OCI-LY7 (cell line): ENCODE measurements around the gene DDN. TPM values are rescaled to one million over a fixed set of nuclear protein-coding genes. Genes with fewer than 3 reads are reported as not detected.

Experiments
- BruUV-seq: library from RNA; stranded (reverse); fragments of 400-500 nt; replicated peaks from 2 replicates; lab custom pipeline; 2021; lab: Mats Ljungman, UMichigan
- CTCF ChIA-PET: fragments of 300-600 bp; sonication (Branson Sonifier 250); formaldehyde crosslinking; loops from one replicate; lab custom pipeline; 2022; ENCODE audit warnings: antibody characterized with exemption; ENCODE audit not compliant: unreplicated experiment; lab: Charles Lee
- POLR2A ChIA-PET: fragments of 300-600 bp; sonication (Branson Sonifier 250); formaldehyde crosslinking; loops from one replicate; lab custom pipeline; 2022; ENCODE audit warnings: antibody characterized with exemption; lab: Charles Lee
- DNase-seq: peaks from one replicate; pipeline ENCODE4 v3.0.0-alpha.2; 2015; ENCODE audit warnings: low spot score
- H2AFZ ChIP-seq: fragments of 200-600 bp; sonication (generic), shearing (Covaris generic); 2 replicates; pipeline ENCODE4 v1.6.1; 2014; ENCODE audit warnings: mild to moderate bottlenecking, antibody characterized with exemption, low read length, moderate library complexity
- H3K27ac ChIP-seq: fragments of 200-600 bp; sonication (generic); 2 replicates; pipeline ENCODE4 v1.5.1; 2014; ENCODE audit warnings: mixed run types, low read depth, mild to moderate bottlenecking, moderate library complexity, low read length, inconsistent platforms; ENCODE audit not compliant: poor library complexity, severe bottlenecking
- H3K36me3 ChIP-seq: fragments of 200-600 bp; sonication (generic); 2 replicates; pipeline ENCODE4 v1.6.1; 2014; ENCODE audit warnings: mild to moderate bottlenecking, antibody characterized with exemption, low read length, moderate library complexity, mixed read lengths; ENCODE audit not compliant: insufficient read depth
- H3K4me1 ChIP-seq: fragments of 200-600 bp; sonication (generic); 2 replicates; pipeline ENCODE4 v1.5.1; 2014; ENCODE audit warnings: mild to moderate bottlenecking, low read length; ENCODE audit not compliant: insufficient read depth, poor library complexity, severe bottlenecking
- H3K4me2 ChIP-seq: fragments of 200-600 bp; sonication (generic); 2 replicates; pipeline ENCODE4 v1.6.1; 2014; ENCODE audit warnings: mild to moderate bottlenecking, low read length
- H3K4me3 ChIP-seq: fragments of 200-600 bp; sonication (generic); 2 replicates; pipeline ENCODE4 v1.5.1; 2014; ENCODE audit warnings: mild to moderate bottlenecking, low read depth, low read length; ENCODE audit not compliant: poor library complexity, severe bottlenecking
- H3K79me2 ChIP-seq: fragments of 200-600 bp; sonication (generic); 2 replicates; pipeline ENCODE4 v1.6.1; 2016; ENCODE audit warnings: low read depth, mild to moderate bottlenecking, low read length, moderate library complexity, mixed read lengths; ENCODE audit not compliant: insufficient read depth
- H3K9me2 ChIP-seq: fragments of 200-600 bp; sonication (generic); 2 replicates; pipeline ENCODE4 v1.6.1; 2016; ENCODE audit warnings: mild to moderate bottlenecking, low read length, mixed read lengths; ENCODE audit not compliant: insufficient read depth
- H3K9me3 ChIP-seq: fragments of 200-600 bp; sonication (generic); 2 replicates; pipeline ENCODE4 v1.6.1; 2014; ENCODE audit warnings: mild to moderate bottlenecking, mixed run types, low read length, mixed read lengths
- H4K20me1 ChIP-seq: fragments of 200-600 bp; sonication (generic); 2 replicates; pipeline ENCODE4 v1.6.1; 2014; ENCODE audit warnings: mild to moderate bottlenecking, antibody characterized with exemption, low read length, moderate library complexity, mixed read lengths; ENCODE audit not compliant: insufficient read depth
- CTCF ChIP-seq: fragments of 200-600 bp; sonication (generic); conservative IDR thresholded peaks from 2 replicates; pipeline ENCODE4 v1.5.1; 2014; ENCODE audit warnings: mild to moderate bottlenecking, antibody characterized with exemption, low read length, moderate library complexity, mixed read lengths
- EZH2phosphoT487 ChIP-seq: fragments of 200-600 bp; sonication (generic); IDR thresholded peaks from 2 replicates; pipeline ENCODE4 v1.6.1; 2018; ENCODE audit warnings: low read depth, borderline replicate concordance, mild to moderate bottlenecking, mixed run types, antibody characterized with exemption, low read length, moderate library complexity, mixed read lengths
- intact Hi-C: fragments of 100-400 bp; cut with micrococcal nuclease; formaldehyde crosslinking; loops from one replicate; pipeline ENCODE4 v1.10.0; 2022; ENCODE audit not compliant: unreplicated experiment
- total RNA-seq, 2 experiments: library from RNA; depleted of rRNA in 1 of 2; stranded (reverse); fragments of >200 nt in 1 of 2; shearing (Covaris generic) in 1 of 2; gene quantifications; 2 replicates each; pipeline ENCODE4 v1.2.3, GENCODE V29; 2014 to 2022

DDN gene
- total RNA-seq, 2 experiments from 2014 or later = 0.13 TPM; not detected in 1

- no peak overlapping the region for H3K4me3 ChIP-seq
- H3K36me3 ChIP-seq = peaks cover 99% of the 10 kb centered on the region
- no peaks in the 10 kb centered on the region for H3K4me1 ChIP-seq
- H3K4me2 ChIP-seq = no peak overlapping the region
- H3K9me2 ChIP-seq = no peaks in the 10 kb centered on the region
- CTCF ChIA-PET = no interaction called here
- intact Hi-C loops = no loop called here
- TF ChIP-seq CTCF (no peak), EZH2phosphoT487 (no peak)
- H3K79me2 ChIP-seq = no peaks in the 10 kb centered on the region
- no peak overlapping the region for H3K27ac ChIP-seq
- no peak overlapping the region for H2AFZ ChIP-seq
- no peaks in the 10 kb centered on the region for H4K20me1 ChIP-seq
- DNase-seq = no peak
- H3K9me3 ChIP-seq = no peaks in the 10 kb centered on the region
- BruUV-seq = TSS peak; percentile 57
- POLR2A ChIA-PET = no interaction called here
Observed at GRCh38 chr12:49026678-49027480, 27.7 kb upstream of the DDN start.

- no peaks in the 10 kb centered on the region for H3K9me2 ChIP-seq
- no peaks in the 10 kb centered on the region for H3K9me3 ChIP-seq
- H3K27ac ChIP-seq = no peak overlapping the region
- H3K79me2 ChIP-seq = no peaks in the 10 kb centered on the region
- TF ChIP-seq EZH2phosphoT487 = no peak
- no peak for TF ChIP-seq CTCF
- H3K36me3 ChIP-seq = peaks cover 99% of the 10 kb centered on the region
- intact Hi-C loops = no loop called here
- no TSS peak for BruUV-seq
- no peak overlapping the region for H2AFZ ChIP-seq
- no peak overlapping the region for H3K4me2 ChIP-seq
- H3K4me1 ChIP-seq = no peaks in the 10 kb centered on the region
- no peaks in the 10 kb centered on the region for H4K20me1 ChIP-seq
- no peak overlapping the region for H3K4me3 ChIP-seq
- POLR2A ChIA-PET = no interaction called here
- CTCF ChIA-PET = no interaction called here
- no peak for DNase-seq
Observed at GRCh38 chr12:49026101-49026500, 26.9 kb upstream of the DDN start.

GRCh38 chr12:49025463-49025862, 26.3 kb upstream of the DDN start:
- Histone ChIP-seq H3K9me3 (no peaks in the 10 kb centered on the region), H4K20me1 (no peaks in the 10 kb centered on the region), H3K4me2 (no peak overlapping the region), H3K79me2 (no peaks in the 10 kb centered on the region), H3K9me2 (no peaks in the 10 kb centered on the region), H2AFZ (no peak overlapping the region), H3K4me3 (no peak overlapping the region), H3K4me1 (no peaks in the 10 kb centered on the region), H3K36me3 (peaks cover 99% of the 10 kb centered on the region), H3K27ac (no peak overlapping the region)
- TF ChIP-seq CTCF = no peak
- no peak for TF ChIP-seq EZH2phosphoT487
- CTCF ChIA-PET = interaction anchor here (0.6 kb wide), 1 partner anchor 356 kb away, joined by 3 read pairs; no protein-coding TSS in a partner anchor
- intact Hi-C loops = no loop called here
- BruUV-seq = no TSS peak
- no peak for DNase-seq
- POLR2A ChIA-PET = no interaction called here
